Epithelial cell of proximal tubule (primary cell): ENCODE results near the gene HMG20A. TPM values are rescaled to one million over a fixed set of nuclear protein-coding genes. Genes with fewer than 3 reads are reported as not detected.

Experiments
- DNase-seq: peaks from one replicate; pipeline ENCODE4 v3.0.0-alpha.2; 2011; ENCODE audit warnings: low read depth
- H3K4me3 ChIP-seq: 2 replicates; pipeline ENCODE4 v1.5.1; 2011; ENCODE audit warnings: low read depth, mild to moderate bottlenecking, low read length
- total RNA-seq: library from RNA; depleted of rRNA; stranded (reverse); fragments of >200 nt; gene quantifications from 2 replicates; pipeline ENCODE4 v1.2.3, GENCODE V29; 2015
- TF ChIP-seq, protein P1 (sequence below): conservative IDR thresholded peaks from 2 replicates; pipeline ENCODE4 v1.5.1; 2012; ENCODE audit warnings: low read depth, mild to moderate bottlenecking, low read length

Gene HMG20A
- total RNA-seq, 1 donor from 2014 or later, result 22.5 TPM

DNA sequence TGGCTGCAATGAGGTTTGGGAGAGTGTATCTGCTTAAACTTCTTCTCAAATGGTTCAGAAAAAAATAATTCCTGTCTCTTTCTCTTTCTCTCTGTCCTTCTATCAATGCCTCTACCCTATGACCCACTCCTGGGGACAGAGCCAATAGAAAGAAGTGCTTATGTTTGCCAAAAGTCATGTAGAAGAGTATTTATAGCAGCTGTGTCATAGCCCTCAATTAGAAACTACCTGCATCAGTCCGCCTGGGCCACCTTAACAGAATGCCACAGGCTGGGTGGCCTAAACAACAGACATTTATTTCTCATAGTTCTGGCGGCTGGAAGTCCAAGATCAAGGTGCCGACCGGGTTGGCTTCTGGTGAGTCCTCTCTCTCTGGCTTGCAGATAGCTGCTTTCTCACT is 92.5 kb downstream of the HMG20A start:
- no peak overlapping the region for H3K4me3 ChIP-seq
- TF ChIP-seq, protein P1, sequence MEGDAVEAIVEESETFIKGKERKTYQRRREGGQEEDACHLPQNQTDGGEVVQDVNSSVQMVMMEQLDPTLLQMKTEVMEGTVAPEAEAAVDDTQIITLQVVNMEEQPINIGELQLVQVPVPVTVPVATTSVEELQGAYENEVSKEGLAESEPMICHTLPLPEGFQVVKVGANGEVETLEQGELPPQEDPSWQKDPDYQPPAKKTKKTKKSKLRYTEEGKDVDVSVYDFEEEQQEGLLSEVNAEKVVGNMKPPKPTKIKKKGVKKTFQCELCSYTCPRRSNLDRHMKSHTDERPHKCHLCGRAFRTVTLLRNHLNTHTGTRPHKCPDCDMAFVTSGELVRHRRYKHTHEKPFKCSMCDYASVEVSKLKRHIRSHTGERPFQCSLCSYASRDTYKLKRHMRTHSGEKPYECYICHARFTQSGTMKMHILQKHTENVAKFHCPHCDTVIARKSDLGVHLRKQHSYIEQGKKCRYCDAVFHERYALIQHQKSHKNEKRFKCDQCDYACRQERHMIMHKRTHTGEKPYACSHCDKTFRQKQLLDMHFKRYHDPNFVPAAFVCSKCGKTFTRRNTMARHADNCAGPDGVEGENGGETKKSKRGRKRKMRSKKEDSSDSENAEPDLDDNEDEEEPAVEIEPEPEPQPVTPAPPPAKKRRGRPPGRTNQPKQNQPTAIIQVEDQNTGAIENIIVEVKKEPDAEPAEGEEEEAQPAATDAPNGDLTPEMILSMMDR, result no peak
- DNase-seq, result no peak

DNA sequence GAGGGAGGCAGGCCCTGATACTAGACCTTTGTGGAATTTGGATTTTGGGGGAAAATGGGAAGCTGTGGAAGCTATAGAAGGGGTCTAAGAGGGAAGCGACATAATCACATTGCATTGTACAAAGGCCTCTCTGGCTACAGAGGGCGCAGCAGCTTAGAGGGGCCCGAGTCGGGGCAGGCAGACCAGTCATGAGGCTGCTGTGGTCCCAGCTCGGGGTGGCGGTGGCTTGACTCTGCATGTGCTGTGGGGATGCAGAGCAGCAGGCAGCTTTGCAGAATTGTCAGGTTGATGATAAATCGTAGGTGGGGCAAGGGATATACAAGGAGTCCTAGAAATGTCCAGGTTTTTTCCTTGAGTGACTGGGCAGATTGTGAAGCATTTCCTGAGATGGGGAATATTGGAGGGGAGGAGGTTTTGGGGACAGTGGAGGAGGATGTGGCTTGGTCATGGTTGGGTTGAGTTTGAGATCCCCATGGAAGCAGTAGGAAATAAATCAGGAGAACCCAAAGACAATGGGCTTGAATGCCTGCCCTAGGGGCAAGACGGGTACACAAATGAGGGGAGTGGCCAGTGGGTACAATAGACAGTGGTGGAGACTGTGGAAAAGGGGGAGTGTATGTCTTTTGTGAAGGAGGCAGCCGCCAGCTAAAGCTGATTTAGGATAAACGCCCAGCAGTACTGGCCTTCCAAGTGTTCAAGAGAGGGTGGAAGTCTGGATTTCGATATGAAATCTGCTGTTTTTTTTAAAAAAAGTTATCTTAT is 94.1 kb downstream of the HMG20A start:
- TF ChIP-seq, protein P1, result no peak
- DNase-seq, result no peak
- no peak overlapping the region for H3K4me3 ChIP-seq

DNA sequence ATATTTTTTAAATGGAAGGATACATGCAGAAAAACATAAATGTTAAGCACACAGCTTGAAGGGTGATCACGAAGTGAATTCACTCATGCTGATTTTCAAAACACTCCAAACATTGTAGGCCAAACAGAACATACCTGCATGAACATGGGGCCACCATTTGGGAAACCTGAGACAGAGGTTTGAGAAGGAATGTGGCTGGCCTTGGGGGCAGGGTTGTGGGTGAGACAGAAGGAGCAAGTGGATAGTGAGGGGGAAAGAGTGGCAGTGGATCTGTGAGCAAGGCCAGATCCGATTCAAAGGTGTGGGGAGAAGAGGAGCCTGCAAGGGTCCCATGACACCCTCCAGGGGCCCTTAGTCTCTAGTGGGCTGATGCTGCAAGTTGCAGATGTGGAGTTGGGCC is 94.9 kb downstream of the HMG20A start:
- H3K4me3 ChIP-seq, result no peak overlapping the region
- DNase-seq, result no peak
- TF ChIP-seq, protein P1, result no peak

DNA sequence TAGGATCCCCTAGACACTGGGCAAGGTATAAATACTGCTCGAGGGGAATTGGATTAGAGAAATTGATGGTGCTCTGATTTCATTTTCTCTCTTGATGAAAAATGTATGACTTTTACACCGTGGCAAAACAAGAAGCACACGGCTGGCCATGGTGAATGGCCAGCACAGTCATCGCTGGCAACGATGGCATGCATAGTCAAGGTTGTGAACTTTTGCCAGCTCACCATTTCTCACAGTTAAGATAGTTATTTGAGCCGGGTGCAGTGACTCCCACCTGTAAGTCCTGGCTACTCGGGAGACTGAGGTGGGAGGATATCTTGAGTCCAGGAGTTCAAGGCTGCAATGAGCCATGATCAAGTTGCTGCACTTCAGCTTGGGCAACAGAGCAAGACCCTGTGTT is 95.4 kb downstream of the HMG20A start:
- no peak overlapping the region for H3K4me3 ChIP-seq
- TF ChIP-seq, protein P1, result no peak
- no peak for DNase-seq

DNA sequence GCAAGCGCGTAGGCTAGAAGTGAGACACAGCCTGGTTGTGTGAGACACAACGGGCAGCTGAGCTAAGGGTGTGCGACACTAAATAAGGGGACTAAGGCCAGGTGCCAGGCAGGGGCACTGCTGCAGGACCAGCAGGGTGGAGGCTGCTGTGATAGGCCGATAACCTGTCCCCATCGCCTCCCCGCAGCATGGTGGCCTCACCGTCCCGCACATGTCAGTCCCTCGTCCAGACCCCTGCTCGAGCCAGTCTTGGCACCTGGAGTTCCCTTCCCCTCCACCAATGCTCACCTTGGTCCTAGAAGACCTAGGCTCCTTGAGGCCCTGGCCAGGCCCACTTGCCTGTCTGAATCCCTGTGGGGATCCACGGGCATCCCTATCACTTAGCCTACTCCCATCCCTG is 96.1 kb downstream of the HMG20A start:
- no peak for DNase-seq
- TF ChIP-seq, protein P1, result no peak
- no peak overlapping the region for H3K4me3 ChIP-seq

DNA sequence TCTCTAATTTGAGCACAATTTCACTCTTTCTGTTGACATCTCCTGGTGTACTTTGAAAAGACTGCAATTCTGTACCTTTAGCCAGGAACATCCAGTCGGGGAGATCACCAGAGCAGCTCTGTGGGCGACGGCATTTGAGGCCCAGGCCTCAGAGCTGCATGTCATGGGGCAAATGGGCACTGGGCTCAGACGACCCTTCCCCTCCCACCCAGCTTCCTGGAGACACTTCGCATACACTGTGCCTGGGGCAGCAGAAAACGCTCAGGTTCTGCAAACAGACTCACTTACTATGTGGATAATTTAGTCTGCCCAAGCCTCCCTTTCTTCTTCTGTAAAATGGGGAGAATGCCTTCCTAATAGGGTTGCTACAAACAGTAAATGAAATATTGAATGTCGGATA is 96.9 kb downstream of the HMG20A start:
- no peak overlapping the region for H3K4me3 ChIP-seq
- TF ChIP-seq, protein P1, result no peak
- DNase-seq, result no peak

DNA sequence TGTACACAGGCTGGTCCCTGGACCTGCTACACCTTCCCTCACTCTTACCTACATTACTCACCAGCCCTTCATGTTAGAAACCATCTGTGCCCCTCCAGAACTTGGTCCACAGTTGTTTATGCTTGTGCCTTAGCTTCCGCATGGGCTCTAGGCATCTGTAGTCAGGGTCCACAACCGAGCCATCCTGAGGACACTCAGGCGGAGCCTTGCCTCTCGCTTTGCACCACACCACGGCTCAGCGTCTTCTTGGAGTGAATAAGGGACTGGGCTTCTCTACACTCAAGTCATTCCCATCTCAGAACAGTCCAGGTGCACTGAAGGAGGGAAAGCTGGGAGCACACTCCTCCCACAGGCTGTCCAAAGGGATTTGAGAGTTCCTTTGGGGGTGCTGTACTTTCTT is 97.8 kb downstream of the HMG20A start:
- DNase-seq, result no peak
- no peak overlapping the region for H3K4me3 ChIP-seq
- TF ChIP-seq, protein P1, result no peak
